GM23338 (cell line): ENCODE results near the gene C12orf43. TPM values are rescaled to one million over a fixed set of nuclear protein-coding genes. Genes with fewer than 3 reads are reported as not detected.

Experiments
- ATAC-seq: fragments of 200-7000 bp; cut with Tn5 transposase; 3 replicates; pipeline ENCODE4 v1.9.1; 2020
- DNase-seq: peaks from one replicate; pipeline ENCODE4 v3.0.0-alpha.2; 2015; ENCODE audit warnings: low spot score
- H2AFZ ChIP-seq: fragments of 200-600 bp; sonication (generic); 2 replicates; pipeline ENCODE4 v1.8.0; 2016; ENCODE audit warnings: antibody characterized with exemption, mild to moderate bottlenecking, moderate library complexity
- H3F3A ChIP-seq: fragments of 200-600 bp; sonication (generic); replicated peaks from 2 replicates; pipeline ENCODE4 v1.8.0; 2017; ENCODE audit warnings: antibody characterized with exemption, mixed run types, low read depth
- H3K27ac ChIP-seq: fragments of 200-600 bp; sonication (generic); 2 replicates; pipeline ENCODE4 v1.6.1; 2016; ENCODE audit warnings: low read depth
- H3K27me3 ChIP-seq: fragments of 200-600 bp; sonication (generic); 2 replicates; pipeline ENCODE4 v1.8.0; 2016; ENCODE audit warnings: mild to moderate bottlenecking, mixed run types, moderate library complexity; ENCODE audit not compliant: insufficient read depth
- H3K36me3 ChIP-seq: fragments of 200-600 bp; sonication (generic); 2 replicates; pipeline ENCODE4 v1.8.0; 2016; ENCODE audit warnings: mild to moderate bottlenecking; ENCODE audit not compliant: insufficient read depth
- H3K4me1 ChIP-seq: fragments of 200-600 bp; sonication (generic); 2 replicates; pipeline ENCODE4 v1.8.0; 2016; ENCODE audit warnings: mild to moderate bottlenecking, moderate library complexity; ENCODE audit not compliant: insufficient read depth
- H3K4me2 ChIP-seq: fragments of 200-600 bp; sonication (generic); 2 replicates; pipeline ENCODE4 v1.7.1; 2017; ENCODE audit warnings: mixed run types
- H3K4me3 ChIP-seq: fragments of 200-600 bp; sonication (generic); 2 replicates; pipeline ENCODE4 v1.6.1; 2016; ENCODE audit warnings: mixed run types
- H3K79me2 ChIP-seq: fragments of 200-600 bp; sonication (generic); replicated peaks from 2 replicates; pipeline ENCODE4 v1.8.0; 2017; ENCODE audit warnings: mild to moderate bottlenecking; ENCODE audit not compliant: insufficient read depth
- H3K9me2 ChIP-seq: fragments of 200-600 bp; sonication (generic); 2 replicates; pipeline ENCODE4 v1.8.0; 2017; ENCODE audit not compliant: insufficient read depth
- H4K20me1 ChIP-seq: fragments of 200-600 bp; sonication (generic); replicated peaks from 2 replicates; pipeline ENCODE4 v1.8.0; 2017; ENCODE audit warnings: mild to moderate bottlenecking; ENCODE audit not compliant: insufficient read depth
- H3K27ac Mint-ChIP-seq: 2 replicates; pipeline ENCODE4 v1.8.0; 2020; ENCODE audit warnings: inconsistent platforms, mild to moderate bottlenecking, moderate library complexity, mixed read lengths
- H3K27me3 Mint-ChIP-seq: 3 replicates; pipeline ENCODE4 v1.8.0; 2022; ENCODE audit warnings: low read depth, mild to moderate bottlenecking, moderate library complexity, mixed read lengths, inconsistent platforms; ENCODE audit not compliant: insufficient read depth, poor library complexity
- H3K36me3 Mint-ChIP-seq: 3 replicates; pipeline ENCODE4 v1.8.0; 2021; ENCODE audit warnings: low read depth, mild to moderate bottlenecking, inconsistent platforms, moderate library complexity, mixed read lengths
- H3K4me1 Mint-ChIP-seq: 3 replicates; pipeline ENCODE4 v1.8.0; 2020; ENCODE audit warnings: mild to moderate bottlenecking, inconsistent platforms, mixed read lengths
- H3K4me3 Mint-ChIP-seq: 3 replicates; pipeline ENCODE4 v1.8.0; 2021; ENCODE audit warnings: moderate library complexity, mild to moderate bottlenecking, inconsistent platforms, mixed read lengths
- H3K9me3 Mint-ChIP-seq: 3 replicates; pipeline ENCODE4 v1.8.0; 2020; ENCODE audit warnings: moderate library complexity, mild to moderate bottlenecking, inconsistent platforms, mixed read lengths
- CREB1 ChIP-seq: fragments of 250-450 bp; sonication (Bioruptor Pico); IDR thresholded peaks from 2 replicates; pipeline ENCODE4 v1.5.0; 2020; ENCODE audit warnings: low read depth, mild to moderate bottlenecking, moderate library complexity
- EZH2phosphoT487 ChIP-seq: fragments of 200-600 bp; sonication (generic); IDR thresholded peaks from one replicate; pipeline ENCODE4 v1.8.1; 2018; ENCODE audit warnings: antibody characterized with exemption; ENCODE audit not compliant: unreplicated experiment
- POLR2AphosphoS5 ChIP-seq: IDR thresholded peaks from 2 replicates; pipeline ENCODE4 v1.6.1; 2016; ENCODE audit warnings: antibody characterized with exemption, low read depth
- REST ChIP-seq: IDR thresholded peaks from one replicate; pipeline ENCODE4 v1.6.1; 2018; ENCODE audit warnings: antibody characterized with exemption; ENCODE audit not compliant: unreplicated experiment
- STAT1 ChIP-seq: IDR thresholded peaks from one replicate; pipeline ENCODE4 v1.6.1; 2016; ENCODE audit warnings: antibody characterized with exemption; ENCODE audit not compliant: unreplicated experiment
- polyA plus RNA-seq: library from polyadenylated mRNA; unstranded; fragments of >200 nt; fragmentation: Nextera tagmentation; extraction: Ambion mirVana; gene quantifications from 2 replicates; pipeline ENCODE4 v1.2.1, GENCODE V29; 2016
- total RNA-seq: library from RNA; depleted of rRNA; stranded (reverse); fragments of >200 nt; shearing (Covaris generic); gene quantifications from 2 replicates; pipeline ENCODE4 v1.2.3, GENCODE V29; 2014
- TF ChIP-seq, protein P1 (sequence below), 2 experiments: fragments of 200-600 bp in 1 of 2; sonication (generic) in 1 of 2; conservative IDR thresholded peaks; 2 replicates each; pipeline versions ENCODE4 v1.5.1 to v1.6.1; 2016 to 2017; ENCODE audit warnings: antibody characterized with exemption in 2 of 2, low read depth in 2 of 2, mild to moderate bottlenecking in 2 of 2, moderate library complexity in 1 of 2
- TF ChIP-seq, protein P2 (sequence below): fragments of 250-450 bp; sonication (Bioruptor Pico); IDR thresholded peaks from 2 replicates; pipeline ENCODE4 v1.5.0; 2020; ENCODE audit warnings: mild to moderate bottlenecking, moderate library complexity

The C12orf43 gene
- total and polyA plus RNA-seq, 2 experiments from 2014 or later = 15.2 to 20.7 TPM

GRCh38 chr12:120991965-120992364 is 24.3 kb downstream of the C12orf43 start:
- DNase-seq = no peak
- Histone ChIP-seq H3K4me1 (no peaks in the 10 kb centered on the region), H3K4me3 (no peak overlapping the region), H3K4me2 (no peak overlapping the region), H3K9me2 (no peaks in the 10 kb centered on the region), H3K27me3 (no peaks in the 10 kb centered on the region), H3F3A (no peaks in the 10 kb centered on the region), H3K79me2 (no peaks in the 10 kb centered on the region), H4K20me1 (no peaks in the 10 kb centered on the region), H3K36me3 (no peaks in the 10 kb centered on the region), H3K27ac (no peak overlapping the region), H2AFZ (no peak overlapping the region)
- ATAC-seq = no peak
- Mint-ChIP-seq H3K27ac (no peak overlapping the region), H3K27me3 (peaks cover 6% of the 10 kb centered on the region), H3K36me3 (no peaks in the 10 kb centered on the region; the same call in 2 of the 3 replicates), H3K4me3 (no peak overlapping the region), H3K9me3 (peaks cover 4% of the 10 kb centered on the region; the same call in 1 of the 3 replicates), H3K4me1 (no peaks in the 10 kb centered on the region)
- TF ChIP-seq STAT1 (no peak), EZH2phosphoT487 (no peak), CREB1 (CRISPR knock-in tag) (no peak), REST (no peak), POLR2AphosphoS5 (no peak)
- TF ChIP-seq, protein P1, sequence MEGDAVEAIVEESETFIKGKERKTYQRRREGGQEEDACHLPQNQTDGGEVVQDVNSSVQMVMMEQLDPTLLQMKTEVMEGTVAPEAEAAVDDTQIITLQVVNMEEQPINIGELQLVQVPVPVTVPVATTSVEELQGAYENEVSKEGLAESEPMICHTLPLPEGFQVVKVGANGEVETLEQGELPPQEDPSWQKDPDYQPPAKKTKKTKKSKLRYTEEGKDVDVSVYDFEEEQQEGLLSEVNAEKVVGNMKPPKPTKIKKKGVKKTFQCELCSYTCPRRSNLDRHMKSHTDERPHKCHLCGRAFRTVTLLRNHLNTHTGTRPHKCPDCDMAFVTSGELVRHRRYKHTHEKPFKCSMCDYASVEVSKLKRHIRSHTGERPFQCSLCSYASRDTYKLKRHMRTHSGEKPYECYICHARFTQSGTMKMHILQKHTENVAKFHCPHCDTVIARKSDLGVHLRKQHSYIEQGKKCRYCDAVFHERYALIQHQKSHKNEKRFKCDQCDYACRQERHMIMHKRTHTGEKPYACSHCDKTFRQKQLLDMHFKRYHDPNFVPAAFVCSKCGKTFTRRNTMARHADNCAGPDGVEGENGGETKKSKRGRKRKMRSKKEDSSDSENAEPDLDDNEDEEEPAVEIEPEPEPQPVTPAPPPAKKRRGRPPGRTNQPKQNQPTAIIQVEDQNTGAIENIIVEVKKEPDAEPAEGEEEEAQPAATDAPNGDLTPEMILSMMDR (conservative IDR thresholded peaks at IDR 0.05; ENCODE audit: low read depth in 2 of 2) = no peak
- TF ChIP-seq, protein P2, sequence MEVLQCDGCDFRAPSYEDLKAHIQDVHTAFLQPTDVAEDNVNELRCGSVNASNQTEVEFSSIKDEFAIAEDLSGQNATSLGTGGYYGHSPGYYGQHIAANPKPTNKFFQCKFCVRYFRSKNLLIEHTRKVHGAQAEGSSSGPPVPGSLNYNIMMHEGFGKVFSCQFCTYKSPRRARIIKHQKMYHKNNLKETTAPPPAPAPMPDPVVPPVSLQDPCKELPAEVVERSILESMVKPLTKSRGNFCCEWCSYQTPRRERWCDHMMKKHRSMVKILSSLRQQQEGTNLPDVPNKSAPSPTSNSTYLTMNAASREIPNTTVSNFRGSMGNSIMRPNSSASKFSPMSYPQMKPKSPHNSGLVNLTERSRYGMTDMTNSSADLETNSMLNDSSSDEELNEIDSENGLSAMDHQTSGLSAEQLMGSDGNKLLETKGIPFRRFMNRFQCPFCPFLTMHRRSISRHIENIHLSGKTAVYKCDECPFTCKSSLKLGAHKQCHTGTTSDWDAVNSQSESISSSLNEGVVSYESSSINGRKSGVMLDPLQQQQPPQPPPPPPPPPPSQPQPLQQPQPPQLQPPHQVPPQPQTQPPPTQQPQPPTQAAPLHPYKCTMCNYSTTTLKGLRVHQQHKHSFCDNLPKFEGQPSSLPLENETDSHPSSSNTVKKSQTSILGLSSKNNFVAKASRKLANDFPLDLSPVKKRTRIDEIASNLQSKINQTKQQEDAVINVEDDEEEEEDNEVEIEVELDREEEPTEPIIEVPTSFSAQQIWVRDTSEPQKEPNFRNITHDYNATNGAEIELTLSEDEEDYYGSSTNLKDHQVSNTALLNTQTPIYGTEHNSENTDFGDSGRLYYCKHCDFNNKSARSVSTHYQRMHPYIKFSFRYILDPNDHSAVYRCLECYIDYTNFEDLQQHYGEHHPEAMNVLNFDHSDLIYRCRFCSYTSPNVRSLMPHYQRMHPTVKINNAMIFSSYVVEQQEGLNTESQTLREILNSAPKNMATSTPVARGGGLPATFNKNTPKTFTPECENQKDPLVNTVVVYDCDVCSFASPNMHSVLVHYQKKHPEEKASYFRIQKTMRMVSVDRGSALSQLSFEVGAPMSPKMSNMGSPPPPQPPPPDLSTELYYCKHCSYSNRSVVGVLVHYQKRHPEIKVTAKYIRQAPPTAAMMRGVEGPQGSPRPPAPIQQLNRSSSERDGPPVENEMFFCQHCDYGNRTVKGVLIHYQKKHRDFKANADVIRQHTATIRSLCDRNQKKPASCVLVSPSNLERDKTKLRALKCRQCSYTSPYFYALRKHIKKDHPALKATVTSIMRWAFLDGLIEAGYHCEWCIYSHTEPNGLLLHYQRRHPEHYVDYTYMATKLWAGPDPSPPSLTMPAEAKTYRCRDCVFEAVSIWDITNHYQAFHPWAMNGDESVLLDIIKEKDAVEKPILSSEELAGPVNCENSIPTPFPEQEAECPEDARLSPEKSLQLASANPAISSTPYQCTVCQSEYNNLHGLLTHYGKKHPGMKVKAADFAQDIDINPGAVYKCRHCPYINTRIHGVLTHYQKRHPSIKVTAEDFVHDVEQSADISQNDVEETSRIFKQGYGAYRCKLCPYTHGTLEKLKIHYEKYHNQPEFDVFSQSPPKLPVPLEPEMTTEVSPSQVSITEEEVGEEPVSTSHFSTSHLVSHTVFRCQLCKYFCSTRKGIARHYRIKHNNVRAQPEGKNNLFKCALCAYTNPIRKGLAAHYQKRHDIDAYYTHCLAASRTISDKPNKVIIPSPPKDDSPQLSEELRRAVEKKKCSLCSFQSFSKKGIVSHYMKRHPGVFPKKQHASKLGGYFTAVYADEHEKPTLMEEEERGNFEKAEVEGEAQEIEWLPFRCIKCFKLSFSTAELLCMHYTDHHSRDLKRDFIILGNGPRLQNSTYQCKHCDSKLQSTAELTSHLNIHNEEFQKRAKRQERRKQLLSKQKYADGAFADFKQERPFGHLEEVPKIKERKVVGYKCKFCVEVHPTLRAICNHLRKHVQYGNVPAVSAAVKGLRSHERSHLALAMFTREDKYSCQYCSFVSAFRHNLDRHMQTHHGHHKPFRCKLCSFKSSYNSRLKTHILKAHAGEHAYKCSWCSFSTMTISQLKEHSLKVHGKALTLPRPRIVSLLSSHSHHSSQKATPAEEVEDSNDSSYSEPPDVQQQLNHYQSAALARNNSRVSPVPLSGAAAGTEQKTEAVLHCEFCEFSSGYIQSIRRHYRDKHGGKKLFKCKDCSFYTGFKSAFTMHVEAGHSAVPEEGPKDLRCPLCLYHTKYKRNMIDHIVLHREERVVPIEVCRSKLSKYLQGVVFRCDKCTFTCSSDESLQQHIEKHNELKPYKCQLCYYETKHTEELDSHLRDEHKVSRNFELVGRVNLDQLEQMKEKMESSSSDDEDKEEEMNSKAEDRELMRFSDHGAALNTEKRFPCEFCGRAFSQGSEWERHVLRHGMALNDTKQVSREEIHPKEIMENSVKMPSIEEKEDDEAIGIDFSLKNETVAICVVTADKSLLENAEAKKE (CRISPR knock-in tag) = no peak
